TTC549 (cell line): ENCODE data around the gene EPHB1.

Experiments used
- FAIRE-seq: peaks from 2 replicates; lab custom pipeline; 2012; peaks lifted over from hg19 to GRCh38; lab: Jason Lieb, UNC

The EPHB1 gene

DNA sequence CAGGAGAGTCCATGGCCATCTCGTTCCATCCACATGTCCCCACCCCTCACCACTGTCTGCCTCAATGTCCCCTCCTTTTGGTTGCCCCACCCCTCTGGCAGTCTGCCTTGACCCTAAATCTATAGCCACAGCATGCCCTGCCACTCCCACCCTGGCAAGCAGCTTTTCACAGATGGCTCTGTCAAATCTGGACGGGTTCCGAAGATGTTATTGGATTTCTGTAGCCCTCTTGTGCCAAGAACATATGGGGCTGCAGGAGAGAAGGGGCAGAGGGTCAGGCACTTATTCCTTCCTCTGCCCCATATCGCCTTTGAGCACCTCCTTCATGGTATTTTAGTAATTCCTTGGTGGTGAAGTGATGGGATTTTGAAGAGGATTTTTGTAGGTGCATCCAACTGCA, 57.1 kb downstream of the EPHB1 start:
- no peak for FAIRE-seq

DNA sequence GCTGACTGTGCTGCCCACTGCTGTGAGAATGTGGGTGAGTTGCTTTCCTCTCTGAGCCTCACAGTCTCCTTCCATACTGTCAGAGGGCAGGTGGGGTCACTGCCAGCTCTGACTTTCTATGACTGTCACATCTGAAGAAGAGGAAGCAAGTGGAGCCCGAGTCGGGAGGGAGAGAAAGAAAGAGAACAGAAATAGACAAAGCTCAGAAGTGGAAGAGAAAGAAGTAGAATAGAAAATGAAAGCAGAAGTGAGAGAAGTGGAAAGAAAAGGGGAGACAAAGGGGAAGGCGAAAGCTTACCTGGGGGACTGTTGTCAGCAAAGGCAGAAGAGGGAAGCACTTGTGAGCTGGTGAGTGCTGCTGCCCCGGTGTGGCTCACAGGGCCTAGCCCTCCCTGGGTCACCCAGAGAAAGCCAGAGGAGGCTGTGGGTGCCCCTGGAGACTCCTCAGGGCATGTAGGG, 57.9 kb downstream of the EPHB1 start:
- FAIRE-seq, result no peak

- no peak for FAIRE-seq
Observed at GRCh38 chr3:134854254-134854653, 59.2 kb downstream of the EPHB1 start.

DNA sequence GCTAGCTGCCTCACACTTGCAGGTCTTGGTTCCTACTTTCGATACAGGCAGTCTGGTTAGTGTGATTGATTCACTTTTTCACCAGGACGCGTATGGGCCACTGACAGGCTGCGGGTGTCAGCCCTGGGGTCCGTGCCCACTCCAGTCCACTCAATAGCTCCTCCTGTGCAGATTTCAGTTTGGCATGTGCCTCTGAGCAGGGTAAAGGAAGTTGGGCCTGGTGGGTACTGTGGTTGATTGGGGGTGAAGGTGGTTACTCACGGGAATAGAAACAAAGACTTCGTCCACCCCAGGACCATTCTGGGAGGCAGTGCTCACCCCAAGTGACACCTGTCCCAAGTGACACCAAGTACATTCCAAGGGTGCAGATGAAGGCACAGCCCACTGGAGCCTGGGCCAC, 62.3 kb downstream of the EPHB1 start:
- no peak for FAIRE-seq

DNA sequence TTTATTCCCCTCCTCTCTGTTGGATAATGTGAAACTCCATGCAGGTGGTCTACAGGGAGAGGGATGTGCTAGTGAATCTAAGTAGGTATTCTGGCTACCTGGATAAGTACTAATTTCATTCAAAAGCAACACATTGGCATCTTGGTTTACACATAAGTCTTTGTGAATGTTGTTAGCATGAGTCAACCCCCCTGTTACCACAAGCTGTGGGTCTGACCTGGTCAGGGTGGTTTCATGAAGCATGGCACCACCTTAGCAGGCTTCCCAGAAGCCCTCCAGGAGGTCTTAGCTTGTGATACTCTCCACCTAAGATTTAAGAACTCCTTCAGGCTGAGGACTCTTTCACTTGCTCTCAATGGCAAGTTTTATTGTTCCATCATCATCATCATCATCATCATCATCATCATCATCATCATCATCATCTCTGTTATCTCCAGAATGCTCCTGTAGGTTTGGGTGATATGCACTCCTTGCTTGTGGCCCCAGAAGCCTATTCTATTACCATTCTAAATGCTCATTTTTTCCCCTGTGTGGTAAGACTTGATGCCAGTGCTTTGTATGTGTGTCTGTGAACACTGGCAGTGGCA, 62.8 kb downstream of the EPHB1 start:
- no peak for FAIRE-seq

DNA sequence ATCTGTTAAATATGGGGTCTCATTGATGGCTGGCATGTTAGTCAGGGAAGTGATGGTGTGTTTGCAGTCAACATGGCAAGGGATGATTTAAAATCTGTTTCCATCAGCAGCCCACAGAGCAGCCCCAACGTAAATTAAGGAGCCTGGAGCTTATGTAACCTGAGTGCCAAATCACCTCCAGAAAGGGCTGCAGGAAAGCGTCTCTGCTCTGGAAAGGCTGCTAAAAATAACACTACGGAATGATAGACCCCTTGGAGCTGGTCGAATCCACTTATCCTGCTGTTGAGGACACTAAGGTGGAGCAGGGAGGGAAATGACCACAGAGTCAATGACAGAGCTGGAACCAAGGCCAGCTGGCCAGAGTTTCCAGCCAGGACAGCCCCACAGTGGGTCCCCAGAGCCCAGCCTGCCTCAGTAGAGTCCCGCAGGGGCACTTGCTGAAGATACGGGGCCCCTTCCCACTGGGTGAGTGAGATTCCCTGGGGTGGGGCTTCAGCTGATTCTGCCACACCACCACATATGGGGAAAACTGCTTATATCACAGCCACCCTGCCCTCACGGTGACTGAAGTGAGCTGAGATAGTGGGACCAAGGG, 63.5 kb downstream of the EPHB1 start:
- FAIRE-seq, result no peak

- FAIRE-seq, result no peak
Observed at GRCh38 chr3:134859341-134859740, 64.3 kb downstream of the EPHB1 start.

DNA sequence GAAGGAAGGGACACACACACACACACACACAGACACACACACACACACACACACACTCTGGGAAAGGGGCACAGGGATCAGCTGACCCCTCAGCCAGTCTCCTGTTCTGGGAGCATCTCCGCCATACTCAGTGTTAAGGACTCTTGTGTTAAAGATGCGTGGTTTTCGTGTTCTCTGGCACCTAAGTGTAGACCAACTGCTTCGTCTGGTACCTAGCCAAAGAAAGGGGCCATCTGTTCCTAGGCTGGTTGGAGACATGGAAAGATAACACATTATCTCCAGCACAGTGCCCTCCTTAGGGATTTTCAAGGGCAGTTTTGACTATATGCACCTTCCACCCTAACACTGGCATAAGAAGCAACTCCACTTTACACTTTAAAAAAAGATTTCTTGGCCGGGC, 65.1 kb downstream of the EPHB1 start:
- no peak for FAIRE-seq

GRCh38 chr3:134863915-134864314, 68.9 kb downstream of the EPHB1 start:
- FAIRE-seq, result no peak

GRCh38 chr3:134864636-134865035, 69.6 kb downstream of the EPHB1 start:
- no peak for FAIRE-seq

- FAIRE-seq, result no peak
Observed at GRCh38 chr3:134867277-134867676, 72.2 kb downstream of the EPHB1 start.

- no peak for FAIRE-seq
Observed at GRCh38 chr3:134869153-134869726, 74.2 kb downstream of the EPHB1 start.

DNA sequence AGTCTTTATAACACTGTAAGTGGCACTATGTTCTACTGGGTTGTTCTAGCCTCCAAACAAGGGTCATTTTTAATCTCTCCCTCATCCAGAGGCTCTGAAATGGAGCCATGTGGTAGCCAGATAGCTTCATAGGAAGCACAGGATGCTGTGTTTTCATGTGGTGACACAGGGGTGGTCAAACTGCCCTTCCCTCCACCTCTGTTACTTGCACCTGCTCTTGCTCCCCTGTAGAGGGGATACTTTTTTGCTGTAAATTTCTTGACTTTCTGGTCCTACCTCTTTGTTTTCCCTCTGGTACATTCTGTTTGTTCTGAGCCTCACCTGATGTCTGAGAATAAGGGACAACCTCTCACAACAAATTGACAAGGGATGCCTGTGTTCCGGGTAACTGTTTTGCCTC, 76.8 kb downstream of the EPHB1 start:
- FAIRE-seq, result no peak

- no peak for FAIRE-seq
Observed at GRCh38 chr3:134872440-134873388, 77.7 kb downstream of the EPHB1 start.

DNA sequence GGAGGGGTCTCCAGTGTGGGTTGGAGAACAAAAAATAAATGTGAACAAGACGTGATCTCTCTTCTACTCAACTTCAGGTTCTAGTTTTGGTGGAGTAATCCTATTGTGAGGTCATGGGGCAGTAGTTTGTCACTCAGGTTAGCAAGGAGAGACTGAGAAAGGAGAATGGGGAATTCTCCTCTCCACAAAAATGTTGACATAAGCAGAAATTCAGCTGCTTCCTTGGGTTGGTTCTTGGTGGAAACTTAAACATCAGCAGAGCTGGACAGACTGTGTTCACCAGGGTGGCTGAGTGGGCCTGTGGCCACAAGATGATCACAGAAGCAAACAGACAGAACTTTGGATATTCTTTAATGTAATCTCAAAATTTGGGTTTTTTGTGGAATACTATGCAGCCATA, 78.7 kb downstream of the EPHB1 start:
- no peak for FAIRE-seq

- FAIRE-seq, result no peak
Observed at GRCh38 chr3:134874737-134875413, 79.8 kb downstream of the EPHB1 start.

- FAIRE-seq, result no peak
Observed at GRCh38 chr3:134876836-134877235, 81.8 kb downstream of the EPHB1 start.

GRCh38 chr3:134877788-134878187, 82.7 kb downstream of the EPHB1 start:
- no peak for FAIRE-seq

- FAIRE-seq, result no peak
Observed at GRCh38 chr3:134879990-134880389, 84.9 kb downstream of the EPHB1 start.

- FAIRE-seq, result no peak
Observed at GRCh38 chr3:134880431-134880830, 85.4 kb downstream of the EPHB1 start.

- FAIRE-seq, result no peak
Observed at GRCh38 chr3:134881305-134881704, 86.2 kb downstream of the EPHB1 start.

DNA sequence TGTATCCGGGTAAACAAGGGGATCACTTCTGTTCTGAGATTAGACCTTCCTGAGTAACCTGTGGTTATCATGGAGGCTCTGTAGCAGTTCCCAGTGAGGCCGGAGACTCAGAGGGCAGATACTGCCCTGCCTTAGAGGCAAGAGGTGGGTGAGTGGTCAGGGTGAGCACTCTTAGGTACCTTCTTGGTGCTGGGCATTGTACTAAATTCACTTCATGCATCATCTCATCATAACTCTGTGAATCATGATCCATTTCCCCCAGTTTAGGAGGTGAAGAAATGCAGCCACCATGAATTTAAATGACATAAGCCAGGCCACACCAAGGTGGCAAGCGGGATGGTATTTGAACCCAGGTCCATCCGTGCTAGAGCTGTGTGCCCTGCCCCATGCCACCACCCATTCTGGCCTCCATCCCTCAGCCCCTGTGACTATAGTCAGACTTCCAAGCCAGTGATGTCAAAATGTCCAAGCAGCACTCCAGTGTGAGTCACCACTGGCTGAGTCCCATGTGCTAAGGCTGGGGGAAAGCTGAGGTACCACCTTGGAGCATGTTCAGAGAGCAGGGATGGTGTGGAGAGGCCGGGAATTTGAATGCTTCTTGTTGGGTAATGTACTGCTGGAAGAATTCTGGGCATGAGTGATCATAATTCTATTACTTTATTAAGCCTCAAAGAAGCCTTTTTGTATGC, 88.8 kb downstream of the EPHB1 start:
- FAIRE-seq, result no peak
